GM12892 (cell line): Measurements from ENCODE around the gene SCLY.

Experiments used
- POLR2A ChIP-seq: IDR thresholded peaks from 2 replicates; pipeline ENCODE4 v1.6.1; 2011; ENCODE audit warnings: low read depth, low read length, control low read depth
- POLR2AphosphoS5 ChIP-seq: IDR thresholded peaks from 2 replicates; pipeline ENCODE4 v1.6.1; 2011; ENCODE audit warnings: low read depth, low read length, control low read depth
- TAF1 ChIP-seq: IDR thresholded peaks from 2 replicates; pipeline ENCODE4 v1.6.1; 2011; ENCODE audit warnings: low read depth, mild to moderate bottlenecking, control low read depth, low read length, borderline replicate concordance

DNA sequence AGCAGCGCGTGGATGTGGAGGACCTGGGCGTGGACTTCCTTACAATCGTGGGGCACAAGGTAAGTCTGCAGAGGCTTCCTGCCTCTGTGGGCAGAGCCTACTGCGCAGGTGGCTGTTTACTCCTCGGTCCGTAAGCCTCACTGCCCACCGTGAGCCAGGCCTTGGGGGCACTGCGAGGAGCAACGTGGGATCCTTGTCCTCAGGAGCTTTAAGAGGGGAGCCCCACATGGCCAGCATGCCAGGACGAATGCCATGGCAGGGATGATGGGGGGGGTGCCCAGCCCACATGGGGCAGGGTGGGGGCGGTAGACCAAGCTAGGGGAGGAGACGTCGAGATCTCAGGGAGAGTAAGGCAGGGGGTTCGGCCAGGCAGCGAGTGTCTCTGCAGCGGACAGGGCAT is 21.4 kb downstream of the SCLY start:
- no peak for TF ChIP-seq POLR2A
- no peak for TF ChIP-seq POLR2AphosphoS5
- no peak for TF ChIP-seq TAF1
